ENCODE data around the gene TAS2R20.
"Not testable (repeated sequence)": the region's sequence is repeated elsewhere in the genome, so short reads cannot be mapped to it uniquely, and the experiment has no call there.

TAS2R20 gene, protein sequence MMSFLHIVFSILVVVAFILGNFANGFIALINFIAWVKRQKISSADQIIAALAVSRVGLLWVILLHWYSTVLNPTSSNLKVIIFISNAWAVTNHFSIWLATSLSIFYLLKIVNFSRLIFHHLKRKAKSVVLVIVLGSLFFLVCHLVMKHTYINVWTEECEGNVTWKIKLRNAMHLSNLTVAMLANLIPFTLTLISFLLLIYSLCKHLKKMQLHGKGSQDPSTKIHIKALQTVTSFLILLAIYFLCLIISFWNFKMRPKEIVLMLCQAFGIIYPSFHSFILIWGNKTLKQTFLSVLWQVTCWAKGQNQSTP

DNA sequence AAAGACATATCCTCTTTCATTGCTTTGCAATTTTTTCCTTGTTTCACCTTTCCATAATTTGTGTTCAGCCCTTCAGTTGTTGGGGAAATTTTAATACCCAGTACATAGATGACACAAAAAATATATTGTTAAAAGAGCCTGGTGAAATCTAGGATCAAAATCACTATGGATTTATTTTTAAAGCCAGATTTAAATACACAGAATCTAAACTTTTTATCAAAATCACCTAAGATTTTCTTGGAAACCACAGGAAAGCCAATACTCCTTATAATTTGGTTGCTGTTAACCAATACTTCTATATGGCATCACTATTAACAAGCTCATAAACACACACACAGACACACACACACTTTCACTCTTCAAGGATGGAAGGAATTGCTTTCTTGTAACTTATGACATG, at the start of gene TAS2R20:
TAS2R20 (minus strand) TSS at position 101 of the 400 bp plus-strand sequence. CDS start 429 bp downstream, outside the sequence.
- no peak for DNase-seq

DNA sequence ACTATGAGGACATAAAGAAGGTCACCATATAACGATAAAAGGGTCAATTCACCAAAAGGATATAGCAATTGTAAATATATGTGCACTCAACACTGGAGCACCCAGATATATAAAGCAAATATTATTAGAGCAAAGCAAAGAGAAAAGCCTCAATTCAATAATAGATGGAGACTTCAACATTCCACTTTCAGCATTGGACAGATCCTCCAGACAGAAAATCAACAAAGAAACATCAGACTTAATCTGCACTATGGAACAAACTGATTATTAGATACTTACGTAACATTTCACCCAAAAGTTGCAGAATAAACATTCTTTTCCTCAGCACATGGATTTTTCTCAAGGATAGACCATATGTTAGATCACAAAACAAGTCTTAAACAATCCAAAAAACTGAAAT, 43.3 kb upstream of the TAS2R20 start:
- DNase-seq = not testable (repeated sequence)

DNA sequence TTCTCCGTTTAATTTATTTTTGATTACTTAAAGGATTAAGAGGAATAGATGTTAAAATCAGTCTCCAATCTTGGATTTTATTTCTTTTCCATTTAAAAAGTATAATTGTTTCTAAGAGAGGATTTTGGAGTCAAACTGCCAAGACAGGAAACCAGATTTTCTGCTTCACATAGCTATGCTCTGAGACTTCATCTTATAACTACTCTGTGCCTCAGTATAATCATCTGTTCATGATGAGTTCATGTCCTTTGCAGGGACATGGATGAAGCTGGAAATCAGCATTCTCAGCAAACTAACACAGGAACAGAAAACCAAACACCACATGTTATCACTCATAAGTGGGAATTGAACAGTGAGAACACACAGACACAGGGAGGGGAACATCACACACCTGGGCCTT, 42.1 kb upstream of the TAS2R20 start:
- DNase-seq = no peak

DNA sequence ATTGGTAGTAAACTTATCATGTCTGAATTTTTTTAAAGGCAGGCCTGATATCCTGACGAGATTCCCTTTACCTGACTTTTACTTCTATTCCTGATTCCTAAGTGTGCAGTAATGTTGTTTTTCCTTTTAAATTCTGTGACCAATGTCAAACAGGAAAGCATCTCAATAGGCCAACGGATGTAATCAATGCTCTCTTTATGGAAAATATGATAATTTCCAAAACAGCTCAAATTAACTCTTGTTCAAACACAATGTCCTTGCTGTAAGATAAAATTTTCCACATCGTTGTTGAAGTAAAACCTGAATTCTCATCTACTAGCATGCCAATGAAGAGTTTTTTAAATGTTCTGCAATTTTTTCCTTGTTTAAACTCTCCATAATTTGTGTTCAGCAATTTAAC, 41.1 kb upstream of the TAS2R20 start:
- DNase-seq = no peak

DNA sequence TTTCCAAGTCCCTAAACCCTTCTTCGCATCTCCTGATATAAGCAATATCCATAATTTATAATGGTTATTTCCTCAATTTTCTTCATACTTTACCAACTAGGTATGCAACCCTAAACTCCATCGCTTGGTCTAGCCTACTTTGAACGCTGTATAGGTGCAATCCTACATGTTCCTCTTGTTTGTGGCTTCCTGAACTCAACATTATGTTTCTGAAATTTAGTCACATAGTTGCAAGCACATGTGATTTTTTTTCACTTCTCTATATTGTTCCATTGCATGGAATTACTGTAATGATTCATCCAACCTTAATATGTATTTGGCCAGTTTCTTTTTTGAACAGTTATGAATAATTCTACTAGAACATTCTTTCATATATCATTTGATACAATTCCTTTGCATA, 35.9 kb upstream of the TAS2R20 start:
- not testable (repeated sequence) for DNase-seq

DNA sequence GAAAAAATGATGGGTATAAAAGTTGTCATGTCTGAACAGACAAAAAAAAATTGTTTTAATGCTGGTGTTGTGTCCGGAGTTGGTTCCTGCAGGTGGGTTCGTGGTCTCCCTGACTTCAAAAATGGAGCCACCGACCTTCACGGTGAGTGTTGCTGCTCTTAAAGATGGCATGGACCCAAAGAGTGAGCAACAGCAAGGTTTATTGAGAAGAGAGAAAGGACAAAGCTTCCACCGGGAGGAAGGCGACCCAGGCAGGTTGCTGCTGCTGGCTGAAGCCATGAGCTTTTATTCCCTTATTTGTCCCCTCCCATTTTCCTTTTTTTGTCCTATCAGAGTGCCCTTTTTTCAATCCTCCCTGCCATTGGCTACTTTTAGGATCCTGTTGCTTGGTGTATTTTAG, 33.2 kb upstream of the TAS2R20 start, which contains the start of gene TAS2R31:
TAS2R31 (minus strand) TSS at position 101 of the 400 bp plus-strand sequence; CDS start at position 29, 72 bp downstream.
- DNase-seq = no peak

DNA sequence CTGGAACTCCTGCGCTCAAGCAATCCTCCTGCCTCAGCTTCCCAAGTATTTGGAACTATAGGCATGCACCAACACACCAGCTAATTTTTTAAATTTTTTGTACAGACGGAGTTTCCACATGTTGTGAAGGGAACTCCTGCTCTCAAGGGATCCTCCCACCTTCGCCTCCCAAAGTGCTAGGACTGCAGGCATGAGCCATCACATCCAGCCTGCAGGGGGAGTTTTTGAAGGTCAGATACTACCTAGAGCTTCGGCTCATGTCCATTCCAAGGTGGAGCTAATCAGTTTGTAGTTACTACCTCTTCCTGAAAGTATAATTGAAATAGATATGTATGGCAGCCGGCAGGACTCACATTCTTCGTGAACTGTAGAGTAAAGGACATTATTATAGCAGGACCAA, 28.0 kb upstream of the TAS2R20 start:
- DNase-seq = no peak

DNA sequence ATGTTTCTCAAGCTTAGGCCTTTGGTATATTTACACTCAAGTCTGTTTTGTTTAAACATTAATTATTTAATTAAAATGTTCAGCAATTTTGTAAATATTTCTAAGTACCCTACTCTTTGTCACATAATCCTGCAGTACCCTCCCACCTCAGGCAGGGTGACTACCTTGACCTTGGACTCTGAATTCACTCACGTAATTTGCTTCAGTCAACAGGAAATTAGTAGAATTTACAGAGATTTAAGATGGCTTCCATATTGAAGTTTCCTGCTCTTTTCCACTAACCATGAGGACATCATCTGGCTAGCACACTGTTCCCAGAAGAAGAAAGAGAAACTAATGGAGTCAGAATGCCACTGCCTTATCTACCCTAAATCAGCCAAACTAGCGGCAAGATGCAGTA, 25.3 kb upstream of the TAS2R20 start:
- no peak for DNase-seq

DNA sequence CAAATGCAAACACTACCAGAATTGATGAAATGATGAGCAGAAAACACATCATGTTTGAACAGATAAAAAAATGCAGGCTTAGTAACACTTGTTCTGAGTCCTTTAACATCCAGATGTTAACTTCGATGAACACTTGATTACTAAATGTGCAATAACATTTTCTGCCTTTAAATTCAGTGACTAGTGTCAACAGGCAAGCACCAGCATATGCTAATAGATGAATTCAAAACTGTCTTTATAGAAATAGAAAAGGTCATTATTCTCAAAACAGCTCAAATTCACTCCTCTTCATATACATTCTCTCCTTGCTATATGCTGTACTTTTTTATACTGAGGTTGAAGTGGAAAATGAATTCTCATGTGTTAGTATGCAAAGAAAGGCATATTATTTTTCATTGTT, 24.4 kb upstream of the TAS2R20 start, which contains the start of gene TAS2R19:
TAS2R19 (minus strand) TSS at position 101 of the 400 bp plus-strand sequence; CDS start at position 52, 49 bp downstream.
- DNase-seq = no peak

DNA sequence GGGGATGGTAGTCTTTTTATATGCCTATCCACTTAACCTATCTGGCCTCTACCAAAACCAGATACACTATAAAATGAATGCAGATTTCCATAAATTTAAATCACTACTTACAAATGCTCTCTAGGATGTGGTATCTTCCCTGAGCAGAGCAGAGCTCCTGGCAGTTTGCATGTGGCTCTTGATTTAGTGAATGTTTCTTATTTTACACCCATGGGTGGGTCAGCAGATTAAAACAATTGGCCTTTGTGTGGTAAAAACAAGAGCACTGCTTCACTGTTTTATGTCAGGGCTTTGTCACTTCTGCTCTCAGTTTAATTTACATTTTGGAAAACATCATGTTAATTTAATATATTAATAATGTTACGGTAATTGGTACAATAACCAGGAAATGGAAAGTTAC, 18.8 kb upstream of the TAS2R20 start:
- no peak for DNase-seq

DNA sequence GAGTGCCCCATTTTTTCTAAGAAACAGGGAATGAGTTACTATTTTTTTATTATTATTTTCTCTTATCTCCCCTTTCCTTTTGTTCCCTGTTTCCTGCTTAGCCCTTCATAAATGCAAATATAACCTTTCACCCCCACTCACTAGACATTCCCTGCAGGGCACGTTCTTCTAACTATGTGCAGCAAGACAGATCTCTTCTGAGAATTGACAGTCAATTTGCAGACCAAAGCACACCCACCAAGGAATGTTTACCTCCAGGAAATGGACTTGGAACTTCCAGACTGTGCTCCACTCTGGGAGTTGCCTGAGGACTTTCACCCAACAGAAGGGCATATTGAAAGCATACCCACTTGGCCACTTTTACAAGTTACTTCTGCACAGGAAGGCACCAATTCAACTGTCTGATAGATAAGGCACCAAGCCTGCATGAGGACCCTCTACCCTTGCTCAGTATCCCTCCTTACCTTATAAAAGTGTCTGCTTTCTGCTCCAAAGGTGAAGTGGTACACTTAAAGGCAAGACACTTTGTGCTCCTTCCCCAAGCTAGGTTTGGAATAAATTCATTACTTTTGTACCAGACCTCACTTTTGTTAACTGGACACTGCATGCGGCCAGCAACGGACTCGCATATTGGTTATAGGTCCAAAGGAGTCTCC, 17.8 kb upstream of the TAS2R20 start:
- DNase-seq = no peak

DNA sequence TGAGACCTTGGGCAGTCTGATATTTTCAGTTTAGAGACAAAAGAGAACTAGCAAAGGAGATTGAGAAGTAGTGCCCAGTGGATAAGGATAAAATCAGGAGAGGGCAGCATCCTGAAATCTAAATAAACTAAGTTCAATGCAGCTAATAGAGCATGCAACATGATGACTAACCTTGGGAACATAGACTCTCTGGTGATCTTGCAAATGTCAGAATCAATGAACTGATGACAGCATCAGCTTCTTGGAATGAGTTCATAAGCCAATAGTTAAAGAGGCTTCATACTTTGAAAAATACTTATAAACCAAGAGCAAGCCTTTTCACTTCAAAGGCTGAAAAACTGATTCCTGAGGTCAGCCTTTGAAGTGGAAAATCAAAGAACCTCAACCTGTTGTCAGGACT, 16.1 kb upstream of the TAS2R20 start:
- no peak for DNase-seq

DNA sequence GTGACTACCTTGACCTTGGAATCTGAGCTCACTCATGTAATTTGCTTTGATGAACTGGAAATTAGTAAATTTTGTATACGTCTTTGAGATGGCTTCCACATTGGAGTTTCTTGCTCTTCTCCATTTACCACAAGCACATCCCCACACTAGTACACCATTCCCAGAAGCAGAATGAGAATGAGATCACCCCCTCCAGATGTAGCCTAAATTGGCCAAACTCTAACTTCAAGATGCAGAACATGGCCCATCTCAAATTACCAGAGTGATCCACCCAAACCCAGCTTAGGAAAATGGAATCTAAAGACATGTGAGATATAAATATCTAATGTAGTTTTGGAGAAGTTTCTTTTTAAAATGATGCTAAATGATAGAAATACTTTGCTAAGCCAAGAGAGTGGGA, 9.5 kb upstream of the TAS2R20 start:
- no peak for DNase-seq

DNA sequence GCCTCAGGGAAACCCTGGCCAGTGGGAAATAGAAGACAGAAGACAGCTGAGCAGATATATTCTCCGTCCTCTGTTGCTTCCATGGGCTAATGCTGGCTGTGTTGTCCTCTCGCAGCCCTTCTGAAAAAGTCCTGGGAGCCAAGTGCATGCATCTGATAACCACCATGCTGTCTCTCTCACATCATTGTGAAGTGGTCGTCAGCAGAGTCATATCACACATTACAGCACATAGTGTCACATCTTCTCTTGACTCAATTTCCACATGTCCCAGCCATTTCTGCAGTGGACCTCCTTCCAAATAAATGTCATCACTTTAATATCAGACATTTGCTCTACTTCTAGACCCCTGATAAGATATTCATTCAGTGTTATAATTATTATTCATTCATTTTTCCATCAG, 3.8 kb downstream of the TAS2R20 start:
- no peak for DNase-seq

DNA sequence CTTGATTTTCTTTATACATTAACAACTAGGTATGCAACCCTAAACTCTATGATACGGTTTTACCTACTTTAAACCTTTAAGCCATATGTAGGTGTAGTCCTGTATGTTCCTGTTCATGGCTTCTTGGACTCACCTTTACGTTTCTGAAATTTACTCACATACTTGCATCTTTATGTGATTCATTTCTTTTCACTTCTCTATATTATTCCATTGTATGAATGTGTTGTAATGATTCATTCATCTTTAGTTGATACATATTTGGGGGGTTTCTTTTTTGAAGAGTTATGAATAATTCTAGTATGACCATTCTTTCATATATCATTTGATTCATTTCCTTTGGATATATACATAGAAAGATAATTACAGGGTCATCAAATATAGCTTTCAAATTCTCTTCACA, 9.0 kb downstream of the TAS2R20 start:
- DNase-seq = no peak

DNA sequence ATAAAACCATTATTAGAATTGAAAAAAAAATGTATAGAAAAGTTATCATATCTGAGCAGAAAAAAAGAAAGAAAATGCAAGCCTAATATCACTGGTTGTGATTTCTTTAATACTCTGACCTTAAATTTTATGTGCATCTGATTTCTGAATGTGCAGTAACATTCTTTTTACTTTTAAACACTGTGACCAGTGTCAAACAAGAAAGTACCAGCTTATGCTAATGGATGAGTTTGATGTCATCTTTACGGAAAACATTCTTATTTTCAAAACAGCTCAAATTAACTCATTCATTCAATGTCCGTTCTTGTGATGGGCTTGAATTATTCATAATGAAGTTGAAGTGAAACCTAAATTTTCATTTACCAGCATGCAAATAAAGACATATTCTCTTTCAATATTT, 11.3 kb downstream of the TAS2R20 start, which contains the start of gene TAS2R50:
TAS2R50 (minus strand) TSS at position 101 of the 400 bp plus-strand sequence; CDS start at position 49, 52 bp downstream.
- no peak for DNase-seq

DNA sequence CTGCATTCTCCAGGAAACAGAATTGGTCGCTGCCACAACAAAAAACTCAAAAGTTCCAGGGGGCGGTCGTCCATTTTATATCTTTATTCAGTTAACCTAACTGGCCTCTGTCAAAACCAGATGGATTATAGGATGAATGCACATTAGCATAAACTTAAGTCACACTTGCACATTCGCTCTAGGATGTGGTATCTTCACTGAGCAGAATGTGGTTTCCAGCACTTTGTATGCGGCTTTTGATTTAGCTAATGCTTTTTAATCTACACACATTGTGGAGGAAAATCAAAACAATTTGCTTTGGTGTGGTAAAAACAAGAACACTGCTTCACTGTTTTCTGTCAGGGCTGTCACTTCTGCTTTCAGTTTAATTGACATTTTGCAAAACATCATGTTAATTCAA, 15.9 kb downstream of the TAS2R20 start:
- DNase-seq = no peak

DNA sequence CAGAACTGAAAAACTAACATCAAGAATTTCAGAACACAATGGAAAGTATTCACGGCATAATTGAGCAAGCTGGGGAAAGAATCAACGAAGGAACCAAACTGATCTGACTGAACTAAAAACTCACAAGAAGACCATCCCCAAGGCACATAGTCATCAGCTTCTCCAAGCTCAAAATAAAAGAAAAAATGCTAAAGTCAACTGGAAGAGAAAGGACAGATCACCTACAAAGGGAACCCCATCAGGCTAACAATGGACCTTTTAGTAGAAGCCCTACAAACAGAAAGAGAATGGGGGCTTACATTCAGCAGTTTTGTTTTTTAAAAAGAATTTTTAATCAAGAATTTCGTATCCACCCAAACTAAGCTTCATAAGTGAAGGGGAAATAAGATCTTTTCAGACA, 23.1 kb downstream of the TAS2R20 start:
- no peak for DNase-seq

DNA sequence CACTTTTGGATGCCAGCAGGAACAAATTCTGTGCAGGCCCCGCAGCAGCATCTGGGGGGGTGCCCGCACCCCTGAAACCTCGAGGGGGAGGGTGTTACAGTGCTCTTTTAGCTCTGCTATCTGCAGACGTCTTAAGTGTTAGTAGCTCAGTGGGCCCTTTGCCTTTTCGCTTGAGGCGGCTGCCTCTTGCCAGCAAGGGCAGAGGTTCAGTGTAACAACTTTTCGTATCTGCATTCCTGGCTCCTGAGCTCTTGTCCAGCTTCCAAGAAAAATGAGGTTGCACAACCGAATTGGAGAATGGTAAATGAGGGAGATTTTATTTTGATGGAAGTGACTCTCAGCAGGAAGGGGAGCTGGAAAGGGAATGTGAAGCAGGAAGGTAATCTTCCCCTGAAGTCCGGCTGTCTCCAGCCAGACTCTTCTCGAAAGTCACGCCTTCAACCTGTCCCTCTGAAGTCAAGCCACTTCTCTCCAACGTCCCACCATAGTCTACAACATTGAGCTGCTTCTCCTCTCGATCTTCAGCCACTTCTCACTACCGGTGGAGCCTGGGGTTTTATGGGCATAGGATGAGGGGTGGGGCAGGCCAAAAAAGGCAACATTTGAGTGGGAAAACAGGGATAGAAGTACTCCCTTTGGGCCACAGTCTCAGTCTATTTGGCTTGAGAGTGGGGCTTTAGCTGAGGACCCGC, 29.2 kb downstream of the TAS2R20 start:
- no peak for DNase-seq

DNA sequence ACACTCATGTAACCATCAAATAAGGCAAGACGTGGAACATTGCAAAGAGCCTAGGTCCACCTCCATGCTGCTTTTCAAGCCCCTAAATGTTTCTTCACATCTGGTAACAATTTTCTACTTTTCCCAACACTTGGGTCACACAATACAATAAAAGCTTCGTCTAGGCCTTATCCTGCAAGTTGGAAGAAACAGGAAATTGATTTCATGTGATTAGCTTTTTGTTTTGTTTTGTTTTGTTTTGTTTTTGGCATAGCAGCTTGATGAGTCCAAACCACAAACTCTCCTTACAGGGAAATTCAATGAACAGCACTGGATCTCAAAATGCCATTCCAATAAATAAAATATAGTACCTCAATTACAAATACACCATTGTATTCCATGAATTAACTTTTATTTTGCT, 30.7 kb downstream of the TAS2R20 start:
- no peak for DNase-seq

DNA sequence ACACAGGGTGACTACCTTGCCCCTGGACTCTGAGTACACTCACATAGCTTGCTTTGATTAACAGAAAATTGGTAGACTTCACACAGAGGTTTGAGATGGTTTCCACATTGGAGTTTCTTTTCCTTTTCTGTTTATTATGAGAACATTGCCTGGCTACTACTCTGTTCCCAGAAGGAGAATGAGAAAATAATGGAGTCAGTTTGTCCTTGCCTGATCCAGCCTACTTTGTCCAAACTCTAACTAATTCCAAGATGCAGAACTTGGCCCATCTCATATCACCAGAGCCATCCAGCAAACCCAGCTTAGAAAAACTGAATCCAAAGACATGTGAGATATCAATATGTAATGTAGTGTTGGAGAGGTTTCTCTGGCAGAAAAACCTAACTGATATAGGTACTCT, 31.8 kb downstream of the TAS2R20 start:
- no peak for DNase-seq

DNA sequence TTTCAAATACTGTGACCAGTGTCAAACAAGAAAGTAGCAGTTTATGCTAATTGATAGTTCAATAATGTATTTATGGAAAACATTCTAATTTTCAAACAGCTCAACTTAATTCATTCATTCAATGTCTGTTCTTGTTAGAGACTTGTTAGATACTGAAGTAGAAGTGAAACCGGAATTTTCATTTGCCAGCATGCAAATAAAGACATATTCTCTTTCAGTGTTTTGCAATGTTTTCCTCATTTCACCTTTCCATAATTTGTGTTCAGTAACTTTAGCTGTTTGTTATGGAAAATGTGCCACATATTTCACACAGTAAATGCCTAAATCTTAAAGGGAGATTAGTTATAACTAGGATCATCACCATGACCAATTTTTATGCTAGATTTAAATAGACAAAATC, 32.6 kb downstream of the TAS2R20 start:
- no peak for DNase-seq

DNA sequence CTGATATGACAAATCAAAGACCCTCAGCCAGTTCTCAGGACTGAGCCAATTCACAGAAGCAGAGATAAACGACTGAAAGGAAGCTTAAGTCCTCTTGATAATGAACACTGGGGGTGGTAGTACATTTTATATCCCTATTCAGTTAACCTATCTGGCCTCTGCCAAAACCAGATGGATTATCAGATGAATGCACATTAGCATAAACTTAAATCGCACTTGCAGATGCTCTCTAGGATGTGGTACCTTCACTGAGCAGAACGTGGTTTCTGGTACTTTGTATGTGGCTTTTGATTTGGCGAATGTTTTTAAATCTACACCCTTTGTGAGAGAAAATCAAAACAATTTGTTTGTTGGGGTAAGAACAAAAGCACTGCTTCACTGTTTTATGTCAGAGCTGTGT, 37.9 kb downstream of the TAS2R20 start:
- no peak for DNase-seq

DNA sequence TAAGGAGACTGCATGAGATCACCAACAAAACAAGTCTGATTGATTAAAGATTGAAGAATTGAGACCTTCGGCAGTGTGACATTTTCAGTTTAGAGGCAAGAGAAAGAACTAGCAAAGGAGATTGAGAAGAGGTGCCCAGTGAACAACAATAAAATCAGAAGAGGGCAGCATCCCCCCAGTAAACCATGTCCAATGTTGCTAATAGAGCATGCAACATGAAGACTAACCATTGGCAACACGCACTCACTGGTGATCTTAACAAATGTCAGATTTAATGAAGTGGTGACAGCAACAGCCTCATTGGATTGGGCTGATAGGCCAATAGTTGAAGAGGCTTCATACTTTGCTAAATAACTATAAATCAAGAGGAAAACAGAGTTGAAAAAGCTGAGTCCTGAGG, 38.3 kb downstream of the TAS2R20 start:
- no peak for DNase-seq

All from NCI-H2171 (cell line).